Measurements from ENCODE around the gene CD300H.

Gene CD300H

GRCh38 chr17:74513987-74514631 is 53.2 kb downstream of the CD300H start:
- DNase-seq (ENCODE audit: insufficient read length) (no peak), FAIRE-seq (peak; percentile 91)
- no peak for TF ChIP-seq TAF1 (IDR thresholded peaks at IDR 0.05; ENCODE audit: borderline replicate concordance, low read depth, low read length)
- TF ChIP-seq POLR2AphosphoS5 (IDR thresholded peaks at IDR 0.05; ENCODE audit: low read depth, low read length): peak; percentile 23; the same call in 1 of the 2 replicates

- no peak for TF ChIP-seq TAF1 (IDR thresholded peaks at IDR 0.05; ENCODE audit: borderline replicate concordance, low read depth, low read length)
- TF ChIP-seq POLR2A (IDR thresholded peaks at IDR 0.05; ENCODE audit: low read depth, low read length): no peak
- no peak for TF ChIP-seq POLR2AphosphoS5 (IDR thresholded peaks at IDR 0.05; ENCODE audit: low read depth, low read length)
- DNase-seq (ENCODE audit: insufficient read length) (no peak), FAIRE-seq (no peak)
These were observed 54.7 kb downstream of the CD300H start for GRCh38 chr17:74512624-74513091.

GRCh38 chr17:74512036-74512435 is 55.3 kb downstream of the CD300H start:
- no peak for FAIRE-seq
- DNase-seq (ENCODE audit: insufficient read length): no peak

More at GRCh38 chr17:74512036-74512435, 55.3 kb downstream of the CD300H start:
- TF ChIP-seq POLR2AphosphoS5 (IDR thresholded peaks at IDR 0.05; ENCODE audit: low read depth, low read length) (no peak), POLR2A (IDR thresholded peaks at IDR 0.05; ENCODE audit: low read depth, low read length) (no peak), TAF1 (IDR thresholded peaks at IDR 0.05; ENCODE audit: borderline replicate concordance, low read depth, low read length) (no peak)

Data from GM12892 (cell line).